Sigmoid colon (tissue), 4 donors: ENCODE results near the gene RALA.

Experiments used
- CTCF ChIP-seq, 4 experiments: fragments of 450-650 bp in 3 of 4; fragments of 200-600 bp in 1 of 4; IDR thresholded peaks; one replicate each; pipeline ENCODE4 v1.5.1; 2016 to 2019; ENCODE audit warnings: antibody characterized with exemption in 4 of 4, mild to moderate bottlenecking in 3 of 4, moderate library complexity in 2 of 4
- POLR2AphosphoS5 ChIP-seq, 4 donors: sonication (generic); formaldehyde crosslinking; IDR thresholded peaks; one replicate each; pipeline ENCODE4 v1.6.1; 2017; ENCODE audit warnings: antibody characterized with exemption in 4 of 4

- no peak for TF ChIP-seq CTCF (IDR thresholded peaks at IDR 0.05)
- TF ChIP-seq POLR2AphosphoS5 (IDR thresholded peaks at IDR 0.05), result no peak
Measured at GRCh38 chr7:39664057-39664456, 40.7 kb downstream of the RALA start.
